CD4-positive, alpha-beta T cell (primary cell): ENCODE results near the gene TGM4. TPM values are rescaled to one million over a fixed set of nuclear protein-coding genes. Genes with fewer than 3 reads are reported as not detected.

ENCODE experiments used
- ATAC-seq: fragments of 200-7000 bp; cut with Tn5 transposase; one replicate; pipeline ENCODE4 v1.10.0; 2022; ENCODE audit warnings: mild to moderate bottlenecking; ENCODE audit not compliant: poor library complexity
- CTCF ChIA-PET: fragments of 350-600 bp; sonication (Branson Sonifier 250); formaldehyde crosslinking; loops from one replicate; lab custom pipeline; 2021; ENCODE audit warnings: antibody characterized with exemption, inconsistent platforms; lab: Charles Lee
- POLR2A ChIA-PET: fragments of 350-600 bp; sonication (Branson Sonifier 250); formaldehyde crosslinking; loops from one replicate; lab custom pipeline; 2021; ENCODE audit warnings: antibody characterized with exemption, inconsistent platforms; lab: Charles Lee
- DNase-seq, 14 experiments: peaks; one replicate each; pipeline ENCODE4 v3.0.0-alpha.2; 2013 to 2020; ENCODE audit warnings: mixed read lengths in 2 of 14
- H3K27ac ChIP-seq, 2 donors: one replicate each; pipeline versions ENCODE4 v1.5.1 to v1.7.0; 2013; ENCODE audit warnings: low read length in 2 of 2, low read depth in 1 of 2, mild to moderate bottlenecking in 1 of 2
- H3K27me3 ChIP-seq, 2 experiments: 1 replicate in 1 of 2; 2 replicates in 1 of 2; pipeline versions ENCODE4 v1.6.1 to v1.7.0; 2013; ENCODE audit warnings: low read length in 2 of 2, control low read depth in 1 of 2, mild to moderate bottlenecking in 1 of 2, moderate library complexity in 1 of 2; ENCODE audit not compliant: insufficient read depth in 2 of 2, control insufficient read depth in 1 of 2
- H3K36me3 ChIP-seq: one replicate; pipeline ENCODE4 v1.6.1; 2013; ENCODE audit warnings: low read length, control low read depth; ENCODE audit not compliant: insufficient read depth
- H3K4me1 ChIP-seq: one replicate; pipeline ENCODE4 v1.6.1; 2013; ENCODE audit warnings: low read length, control low read depth; ENCODE audit not compliant: insufficient read depth
- H3K4me3 ChIP-seq: one replicate; pipeline ENCODE4 v1.5.1; 2013; ENCODE audit warnings: mild to moderate bottlenecking, low read length, moderate library complexity
- H3K9me3 ChIP-seq, 2 experiments: 1 replicate in 1 of 2; 2 replicates in 1 of 2; pipeline versions ENCODE4 v1.6.1 to v1.7.0; 2013; ENCODE audit warnings: low read length in 2 of 2, mild to moderate bottlenecking in 2 of 2, control low read depth in 1 of 2, moderate library complexity in 1 of 2; ENCODE audit not compliant: control insufficient read depth in 1 of 2, insufficient read depth in 1 of 2
- H3K27ac Mint-ChIP-seq: one replicate; pipeline ENCODE4 v1.8.0; 2020; ENCODE audit warnings: mixed read lengths
- H3K27me3 Mint-ChIP-seq: one replicate; pipeline ENCODE4 v1.8.0; 2021; ENCODE audit warnings: mixed read lengths
- H3K36me3 Mint-ChIP-seq: one replicate; pipeline ENCODE4 v1.8.0; 2021; ENCODE audit warnings: low read depth, mixed read lengths
- H3K4me1 Mint-ChIP-seq: one replicate; pipeline ENCODE4 v1.8.0; 2021; ENCODE audit warnings: low read depth, mixed read lengths
- H3K4me3 Mint-ChIP-seq: one replicate; pipeline ENCODE4 v1.8.0; 2020; ENCODE audit warnings: mild to moderate bottlenecking, mixed read lengths
- H3K9me3 Mint-ChIP-seq: one replicate; pipeline ENCODE4 v1.8.0; 2020; ENCODE audit warnings: mixed read lengths
- intact Hi-C, 2 experiments: fragments of 100-400 bp; cut with DNase I in 1 of 2; cut with micrococcal nuclease in 1 of 2; formaldehyde crosslinking; loops; one replicate each; pipeline versions ENCODE4 v1.15.1 to v1.9.0; 2023 to 2025; cut with DNase I, micrococcal nuclease
- total RNA-seq, 174 experiments: library from RNA in 2 of 174; stranded (reverse) in 2 of 174; gene quantifications; one replicate each; pipeline ENCODE4 v1.2.3 and lab custom pipeline; 2021 to 2026
- TF ChIP-seq, protein P1 (sequence below): fragments of 200-600 bp; IDR thresholded peaks from one replicate; pipeline ENCODE4 v1.8.0; 2022; ENCODE audit warnings: antibody characterized with exemption, mild to moderate bottlenecking

TGM4 gene
- total RNA-seq, 2 experiments from 2014 or later = not detected

DNA sequence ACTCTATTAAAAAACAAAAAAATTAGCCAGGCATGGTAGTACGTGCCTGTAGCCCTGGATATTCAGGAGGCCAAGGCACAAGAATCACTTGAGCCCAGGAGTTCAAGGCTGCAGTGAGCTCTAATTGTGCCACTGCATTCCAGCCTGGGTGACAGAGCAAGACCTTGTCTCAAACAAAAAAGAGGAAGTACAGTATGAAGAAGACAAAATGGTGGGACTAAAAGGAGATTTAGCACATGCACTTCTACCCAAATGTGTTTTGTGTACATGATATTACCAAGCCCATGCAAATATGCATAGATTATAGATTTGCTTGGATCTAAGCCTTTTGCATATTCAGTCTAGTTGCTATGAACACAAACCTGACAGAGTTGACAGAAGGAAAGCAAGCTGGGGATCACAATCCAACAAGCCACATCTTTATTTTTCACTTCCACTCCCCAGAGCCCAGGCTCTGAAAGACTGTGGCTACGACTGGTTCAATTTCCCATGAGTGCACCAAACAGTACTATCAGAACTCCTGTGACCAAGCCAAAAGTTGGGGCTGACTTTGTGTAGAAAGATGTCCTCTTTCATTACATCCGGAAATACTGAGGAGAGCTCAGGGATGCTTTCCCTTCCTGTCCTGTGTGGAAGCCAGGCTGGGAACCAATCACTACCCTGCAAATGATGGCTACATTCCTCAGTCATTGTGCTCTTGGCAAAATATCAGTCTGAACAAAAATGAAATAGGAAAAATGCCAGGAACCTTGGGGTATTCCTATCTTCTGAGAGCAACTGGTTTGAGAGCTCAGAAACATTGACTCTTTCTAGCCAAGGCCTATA lies 49.4 kb downstream of the TGM4 start:
- peaks cover 81% of the 10 kb centered on the region for H3K36me3 Mint-ChIP-seq

DNA sequence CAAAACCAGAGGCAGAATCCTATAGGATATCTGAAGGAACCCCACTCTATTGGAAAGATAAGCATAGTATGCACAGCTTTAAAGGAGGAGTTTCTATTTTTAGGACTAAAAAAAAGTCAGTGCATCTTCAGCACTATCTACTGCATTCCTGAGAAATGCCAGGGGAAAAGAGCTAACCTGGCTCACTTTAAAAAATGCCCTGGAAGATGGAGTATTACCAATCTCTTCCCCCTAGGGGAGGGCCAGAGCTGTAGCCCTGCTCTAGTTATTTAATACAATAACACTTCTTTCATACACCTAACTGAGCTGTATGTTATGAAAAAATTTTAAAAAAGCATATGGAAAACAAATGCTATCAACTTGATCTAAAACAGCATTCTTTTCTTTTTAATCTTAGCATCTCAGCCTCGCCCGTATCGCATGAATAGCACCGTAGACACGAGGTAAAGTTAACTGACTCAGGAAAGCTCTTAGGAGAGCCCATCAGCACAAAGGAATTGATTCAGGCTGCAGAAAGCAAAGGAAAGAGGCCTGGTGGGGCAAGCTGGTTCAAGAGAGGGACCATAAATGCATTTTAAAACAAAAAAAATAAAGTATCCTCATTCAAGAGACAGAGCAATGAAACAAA lies 50.2 kb downstream of the TGM4 start:
- POLR2A ChIA-PET = no interaction called here
- H3K27ac Mint-ChIP-seq = no peak overlapping the region

More for the DNA sequence above, 49.4 kb downstream of the TGM4 start:
- Histone ChIP-seq H3K27me3 (no peaks in the 10 kb centered on the region), H3K9me3 (no peaks in the 10 kb centered on the region), H3K4me3 (no peak overlapping the region), H3K27ac (no peak overlapping the region), H3K4me1 (no peaks in the 10 kb centered on the region), H3K36me3 (peaks cover 49% of the 10 kb centered on the region)
- DNase-seq = no peak
- ATAC-seq = no peak
- TF ChIP-seq, protein P1, sequence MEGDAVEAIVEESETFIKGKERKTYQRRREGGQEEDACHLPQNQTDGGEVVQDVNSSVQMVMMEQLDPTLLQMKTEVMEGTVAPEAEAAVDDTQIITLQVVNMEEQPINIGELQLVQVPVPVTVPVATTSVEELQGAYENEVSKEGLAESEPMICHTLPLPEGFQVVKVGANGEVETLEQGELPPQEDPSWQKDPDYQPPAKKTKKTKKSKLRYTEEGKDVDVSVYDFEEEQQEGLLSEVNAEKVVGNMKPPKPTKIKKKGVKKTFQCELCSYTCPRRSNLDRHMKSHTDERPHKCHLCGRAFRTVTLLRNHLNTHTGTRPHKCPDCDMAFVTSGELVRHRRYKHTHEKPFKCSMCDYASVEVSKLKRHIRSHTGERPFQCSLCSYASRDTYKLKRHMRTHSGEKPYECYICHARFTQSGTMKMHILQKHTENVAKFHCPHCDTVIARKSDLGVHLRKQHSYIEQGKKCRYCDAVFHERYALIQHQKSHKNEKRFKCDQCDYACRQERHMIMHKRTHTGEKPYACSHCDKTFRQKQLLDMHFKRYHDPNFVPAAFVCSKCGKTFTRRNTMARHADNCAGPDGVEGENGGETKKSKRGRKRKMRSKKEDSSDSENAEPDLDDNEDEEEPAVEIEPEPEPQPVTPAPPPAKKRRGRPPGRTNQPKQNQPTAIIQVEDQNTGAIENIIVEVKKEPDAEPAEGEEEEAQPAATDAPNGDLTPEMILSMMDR = no peak
- Mint-ChIP-seq H3K9me3 (no peaks in the 10 kb centered on the region), H3K27ac (no peak overlapping the region), H3K4me1 (no peaks in the 10 kb centered on the region), H3K4me3 (no peak overlapping the region), H3K27me3 (no peaks in the 10 kb centered on the region)
- intact Hi-C loops = no loop called here
- POLR2A ChIA-PET = no interaction called here
- CTCF ChIA-PET = interaction anchor here (1.0 kb wide), 1 partner anchor 10 kb away, joined by 6 read pairs; no protein-coding TSS in a partner anchor

DNA sequence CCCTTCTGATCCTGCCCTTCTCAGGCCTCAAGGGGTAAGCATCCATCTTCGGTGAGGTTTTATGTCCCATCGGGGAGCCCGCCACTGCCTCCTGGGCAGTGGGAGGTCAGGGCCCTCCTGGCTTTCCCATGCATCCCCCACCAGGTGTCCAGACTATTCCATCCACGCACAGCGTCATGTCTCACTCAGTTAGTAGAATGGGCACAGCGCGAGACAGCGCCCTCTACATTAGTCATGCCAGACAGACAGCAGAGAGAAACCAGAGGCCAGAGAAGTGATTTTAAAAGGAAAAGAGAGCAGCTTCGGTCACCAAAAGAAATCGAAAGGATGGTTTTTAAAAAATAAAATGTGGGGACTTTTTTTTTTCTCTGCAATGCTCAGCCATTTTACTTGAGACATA lies 51.8 kb downstream of the TGM4 start:
- Histone ChIP-seq H3K4me1 (no peaks in the 10 kb centered on the region), H3K27ac (no peak overlapping the region), H3K27me3 (no peaks in the 10 kb centered on the region), H3K36me3 (peaks cover 57% of the 10 kb centered on the region), H3K9me3 (no peaks in the 10 kb centered on the region), H3K4me3 (no peak overlapping the region)
- Mint-ChIP-seq H3K27me3 (no peaks in the 10 kb centered on the region), H3K36me3 (peaks cover 91% of the 10 kb centered on the region), H3K4me1 (no peaks in the 10 kb centered on the region), H3K4me3 (no peak overlapping the region), H3K27ac (no peak overlapping the region), H3K9me3 (no peaks in the 10 kb centered on the region)
- TF ChIP-seq, protein P1 = no peak
- intact Hi-C loops = no loop called here
- no peak for ATAC-seq
- DNase-seq = no peak
- POLR2A ChIA-PET = no interaction called here
- CTCF ChIA-PET = no interaction called here

More for the DNA sequence above, 50.2 kb downstream of the TGM4 start:
- TF ChIP-seq, protein P1 = no peak
- Mint-ChIP-seq H3K4me3 (no peak overlapping the region), H3K9me3 (no peaks in the 10 kb centered on the region), H3K27me3 (no peaks in the 10 kb centered on the region), H3K36me3 (peaks cover 88% of the 10 kb centered on the region), H3K4me1 (no peaks in the 10 kb centered on the region)
- H3K9me3 ChIP-seq = no peaks in the 10 kb centered on the region
- H3K4me1 ChIP-seq = no peaks in the 10 kb centered on the region
- H3K36me3 ChIP-seq = peaks cover 53% of the 10 kb centered on the region
- intact Hi-C loops = no loop called here
- CTCF ChIA-PET = interaction anchor here (1.0 kb wide), 1 partner anchor 10 kb away, joined by 6 read pairs; no protein-coding TSS in a partner anchor
- ATAC-seq = no peak
- no peak for DNase-seq
- no peaks in the 10 kb centered on the region for H3K27me3 ChIP-seq
- no peak overlapping the region for H3K4me3 ChIP-seq
- H3K27ac ChIP-seq = no peak overlapping the region
